HG02970 (cell line): ENCODE results near the gene NDRG2.

Source experiments
- ATAC-seq: cut with Tn5 transposase; IDR thresholded peaks from one replicate; pipeline ENCODE4 v1.9.1; 2021; ENCODE audit warnings: mild to moderate bottlenecking, moderate library complexity, moderate number of reproducible peaks; ENCODE audit not compliant: unreplicated experiment, low FRiP score

The NDRG2 gene

DNA sequence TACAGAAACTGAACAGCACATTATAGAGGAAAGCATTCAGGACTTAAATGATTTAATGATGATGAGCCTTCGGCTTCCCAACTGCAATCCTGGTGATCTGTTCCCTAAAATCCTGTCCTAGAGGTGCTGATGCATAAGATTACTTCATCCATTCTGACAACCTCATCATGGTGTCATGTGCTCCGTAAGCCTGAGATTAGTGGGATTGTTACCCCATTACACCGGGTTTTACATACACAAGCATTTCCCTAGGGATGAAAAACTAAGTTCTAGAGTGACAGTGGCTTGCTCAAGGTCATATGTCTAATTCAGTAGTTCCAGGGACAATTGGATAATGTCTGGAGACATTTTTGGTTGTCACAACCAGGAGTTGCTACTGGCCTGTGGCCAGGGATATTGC is 12.3 kb upstream of the NDRG2 start:
- no peak for ATAC-seq

DNA sequence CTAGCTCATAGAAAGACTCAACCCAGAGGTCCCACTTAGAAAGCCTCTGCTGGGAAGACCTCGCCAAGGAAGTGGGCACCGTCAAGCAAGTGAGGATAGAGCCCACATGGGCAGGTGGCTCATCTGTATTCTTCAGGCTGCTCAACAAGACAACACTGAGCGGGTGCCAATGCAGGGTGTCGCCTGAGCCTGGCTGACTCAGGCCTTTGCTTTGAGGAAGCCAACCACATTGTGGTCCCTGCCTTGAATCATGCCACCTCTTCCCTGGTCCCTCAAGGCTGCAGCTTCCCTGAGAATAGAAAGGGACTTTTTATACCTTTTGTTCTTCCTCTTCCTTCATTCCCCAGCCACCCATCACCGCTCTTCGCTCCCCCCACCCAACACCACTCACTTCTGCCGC is 11.9 kb upstream of the NDRG2 start:
- no peak for ATAC-seq

DNA sequence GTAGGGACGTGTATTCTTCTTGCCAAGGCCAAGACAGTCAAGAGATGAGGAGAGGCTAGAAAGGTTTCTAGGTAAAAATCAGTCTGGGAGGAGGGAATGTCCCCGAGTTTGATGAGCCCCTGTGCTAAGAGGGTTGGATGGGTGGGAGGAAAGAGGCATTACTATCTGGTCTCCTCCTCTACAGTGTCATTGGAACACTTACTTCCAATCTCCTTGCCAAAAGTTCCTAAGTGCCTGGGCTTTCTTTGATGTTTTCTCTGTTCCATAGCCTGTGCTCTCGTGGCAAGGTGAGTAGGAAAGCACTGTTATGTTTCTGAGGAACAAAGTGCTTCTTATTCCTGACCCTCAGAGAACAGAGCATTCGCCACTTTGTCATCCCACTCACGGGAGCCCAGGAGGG is 9.8 kb upstream of the NDRG2 start, which contains the start of gene RNASE13:
TSS of gene RNASE13 (minus strand) at position 101 of the 400 bp plus-strand sequence. CDS start 519 bp downstream, outside the sequence.
- no peak for ATAC-seq

DNA sequence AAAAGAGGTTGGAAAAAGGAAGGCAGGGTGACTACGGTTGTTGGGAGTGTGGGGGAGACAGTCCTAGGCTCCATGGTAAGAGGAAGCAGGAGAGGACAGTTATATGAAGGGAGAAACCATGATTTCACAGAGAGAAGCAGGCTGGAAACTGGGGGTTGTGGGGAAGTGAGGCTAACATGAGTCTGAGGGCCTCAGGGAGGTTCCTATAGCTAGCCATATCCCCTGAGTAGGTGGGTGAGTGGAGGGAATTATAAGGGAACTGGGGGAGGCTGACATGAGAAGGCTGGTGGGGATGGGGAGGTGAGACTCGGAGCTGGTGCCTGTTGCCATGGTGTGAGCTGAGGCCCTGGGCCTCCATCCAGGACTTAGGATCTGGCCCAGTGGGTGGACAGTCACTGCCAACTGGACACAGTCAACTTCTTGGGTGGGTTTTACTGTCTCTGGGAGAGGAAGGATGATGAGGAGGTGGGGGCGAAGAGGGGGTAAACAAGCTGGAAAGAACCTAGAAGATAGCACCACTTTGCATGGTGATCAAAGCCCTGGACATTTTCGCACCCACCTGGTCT is 8.4 kb upstream of the NDRG2 start:
- ATAC-seq: no peak

DNA sequence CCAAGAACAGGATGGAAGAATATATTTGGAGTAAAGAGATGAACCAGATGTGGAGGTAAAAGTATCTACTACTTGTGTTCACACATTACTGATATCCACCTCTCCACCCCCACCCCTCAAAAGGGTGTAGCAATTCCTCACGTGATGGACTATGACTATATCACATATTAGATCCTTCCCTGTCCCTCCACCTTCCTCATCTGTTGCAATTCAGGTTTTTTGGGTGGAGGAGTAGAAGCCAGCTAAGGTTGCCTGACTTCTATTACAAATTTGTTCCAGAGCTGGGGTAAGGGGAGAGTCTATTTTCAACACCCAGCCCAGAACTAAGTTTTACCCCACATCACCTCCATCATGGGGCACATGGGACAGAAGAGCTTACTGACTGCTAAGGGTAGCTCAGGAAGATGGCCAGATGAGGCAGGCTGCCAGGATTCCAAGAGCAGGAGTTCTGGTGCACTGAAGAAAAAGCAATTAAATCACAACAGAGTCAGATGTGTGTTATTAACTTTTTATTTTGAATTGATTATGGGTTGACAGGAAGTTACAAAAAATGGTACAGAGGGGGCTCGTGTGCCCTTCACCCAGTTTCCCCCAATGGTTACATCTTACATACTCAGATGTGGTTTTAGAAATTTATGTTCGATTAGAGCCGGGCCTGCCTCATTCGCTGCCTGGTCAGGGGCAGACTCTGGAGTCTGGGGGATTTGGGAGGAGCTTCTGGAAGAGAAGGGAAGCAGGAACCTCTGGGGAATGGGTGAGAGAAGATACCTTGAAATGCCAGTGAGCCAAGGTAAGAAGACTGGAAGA is 7.7 kb upstream of the NDRG2 start:
- ATAC-seq: no peak

DNA sequence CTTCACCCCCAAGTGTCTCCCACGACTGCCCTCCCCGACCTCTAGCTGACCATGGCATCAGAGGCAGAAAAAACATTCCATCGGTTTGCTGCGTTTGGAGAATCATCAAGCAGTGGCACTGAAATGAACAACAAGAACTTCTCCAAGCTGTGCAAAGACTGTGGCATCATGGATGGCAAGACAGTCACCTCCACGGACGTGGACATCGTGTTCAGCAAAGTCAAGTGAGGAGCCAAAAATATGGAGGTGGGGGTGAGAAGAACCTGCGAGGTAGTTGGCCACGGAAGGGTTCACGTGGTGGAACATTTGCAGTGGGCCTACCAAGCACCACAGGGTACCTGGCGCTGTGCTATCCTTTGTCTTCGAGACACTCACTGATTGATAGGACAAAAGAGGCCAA is 5.7 kb upstream of the NDRG2 start:
- no peak for ATAC-seq

DNA sequence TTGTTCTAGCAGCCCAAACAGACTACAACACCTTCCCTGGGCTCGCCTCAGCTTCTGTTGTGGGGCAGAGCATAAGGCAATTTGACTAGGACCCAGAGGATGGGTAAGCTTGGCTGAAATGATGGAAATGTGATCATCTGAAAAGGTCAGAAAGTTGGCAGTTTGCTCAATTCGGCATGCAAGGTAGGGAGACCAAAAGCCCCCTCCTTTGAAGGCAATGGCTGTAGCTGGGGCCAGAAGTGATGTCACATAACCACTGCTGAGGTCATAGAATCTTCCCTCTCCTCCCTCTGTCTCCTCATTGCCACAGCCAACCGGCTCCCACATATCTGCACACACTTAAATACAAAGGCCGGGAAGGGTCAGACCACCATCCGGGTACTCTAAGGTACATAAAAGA is 5.1 kb upstream of the NDRG2 start, which contains the start of gene TPPP2:
TSS of gene TPPP2 (plus strand) at position 301 of the 400 bp plus-strand sequence. CDS start 365 bp downstream, outside the sequence.
- ATAC-seq: no peak

DNA sequence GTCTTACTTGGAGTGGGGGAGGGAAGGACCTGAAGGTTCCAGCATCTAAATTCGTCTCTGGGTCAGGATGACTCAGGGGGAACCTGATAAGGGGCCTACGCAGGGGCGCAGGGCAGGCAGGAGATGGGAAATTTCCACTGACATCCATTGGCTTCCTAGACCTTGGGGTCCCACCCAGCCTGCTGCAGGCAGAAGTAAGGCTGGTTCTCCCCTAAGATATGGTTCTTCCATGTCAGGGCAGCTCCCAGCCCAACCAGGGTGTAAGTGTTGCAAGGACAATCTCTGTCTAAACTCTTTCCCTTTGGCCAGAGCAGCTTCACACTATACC is 2.1 kb upstream of the NDRG2 start:
- ATAC-seq: no peak

DNA sequence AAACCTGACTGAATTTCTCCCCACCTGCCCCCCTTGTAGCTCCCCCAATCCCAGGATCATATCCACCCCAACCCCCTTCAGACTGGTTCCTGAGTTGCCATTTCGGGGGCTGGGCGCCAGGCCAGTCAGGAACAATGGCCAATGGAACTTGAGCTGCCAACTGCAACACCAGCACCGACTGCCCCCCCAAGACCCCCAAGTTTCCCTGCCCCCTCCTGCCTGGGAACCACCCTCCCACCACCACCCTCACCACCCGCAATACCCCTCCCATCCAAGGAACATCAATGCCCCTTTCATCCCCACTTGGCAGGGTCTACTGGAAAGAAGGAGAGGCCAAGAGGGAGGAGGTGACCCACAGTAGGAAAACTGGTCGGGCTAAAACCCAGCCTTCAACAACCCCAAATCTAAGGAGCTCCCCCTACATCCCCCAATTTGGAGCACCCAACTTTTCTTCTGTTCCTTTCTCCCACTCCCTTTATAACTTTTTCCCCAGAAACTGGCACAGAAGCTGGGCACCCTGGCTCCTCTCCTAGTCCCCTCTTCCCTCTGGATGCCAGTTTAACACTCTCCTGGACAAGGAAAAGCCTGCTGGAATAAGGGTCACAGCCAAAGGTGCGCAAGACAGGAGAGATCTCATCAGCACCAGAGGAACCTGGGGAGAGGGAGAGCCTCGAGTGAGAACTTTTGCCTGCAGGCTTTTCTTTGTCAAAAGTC is 1.6 kb upstream of the NDRG2 start:
- ATAC-seq: no peak

DNA sequence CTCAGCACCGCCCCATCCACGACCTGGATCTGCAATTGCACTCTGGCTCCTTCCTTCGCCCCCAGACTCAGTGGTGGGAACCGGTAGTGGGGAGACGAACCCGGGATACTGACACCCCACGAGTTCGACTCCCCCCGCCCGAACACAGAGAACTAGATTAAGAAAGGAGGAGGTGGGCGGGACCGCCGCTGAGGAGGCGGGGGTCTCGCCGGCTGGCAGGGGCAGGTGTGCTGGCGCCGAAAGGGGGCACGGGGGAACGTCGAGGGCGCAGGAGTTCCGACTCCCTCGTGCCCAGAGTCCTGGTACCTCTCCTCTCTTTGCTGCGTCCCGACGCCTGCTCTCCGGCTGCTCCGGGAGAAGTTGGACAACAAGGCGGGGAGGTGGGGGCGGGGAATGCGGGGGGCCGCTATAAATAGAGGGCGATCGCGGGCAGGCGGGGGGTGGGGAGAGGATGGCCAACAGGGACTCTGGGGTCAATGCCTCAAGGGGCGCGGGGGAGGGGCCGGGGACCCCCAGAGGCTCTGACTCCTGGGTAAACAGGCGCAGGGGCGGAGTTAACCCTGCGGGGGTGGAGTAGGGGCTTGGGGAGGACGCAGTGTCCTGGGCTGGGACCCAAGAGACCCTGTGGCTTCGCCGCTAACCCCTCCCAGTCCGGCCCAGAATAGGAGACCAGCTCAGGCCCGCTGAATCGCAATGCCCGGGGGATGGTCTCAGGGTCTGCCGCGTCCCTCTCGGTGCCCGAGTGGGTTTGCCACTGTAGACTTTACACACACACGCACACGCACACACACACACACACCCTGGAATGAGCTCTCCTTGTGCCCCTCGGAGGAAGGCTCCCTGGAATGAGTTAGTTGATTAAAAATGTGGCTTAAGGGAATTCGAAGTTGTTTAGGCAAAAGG is 761 bp upstream of the NDRG2 start:
- ATAC-seq: no peak

DNA sequence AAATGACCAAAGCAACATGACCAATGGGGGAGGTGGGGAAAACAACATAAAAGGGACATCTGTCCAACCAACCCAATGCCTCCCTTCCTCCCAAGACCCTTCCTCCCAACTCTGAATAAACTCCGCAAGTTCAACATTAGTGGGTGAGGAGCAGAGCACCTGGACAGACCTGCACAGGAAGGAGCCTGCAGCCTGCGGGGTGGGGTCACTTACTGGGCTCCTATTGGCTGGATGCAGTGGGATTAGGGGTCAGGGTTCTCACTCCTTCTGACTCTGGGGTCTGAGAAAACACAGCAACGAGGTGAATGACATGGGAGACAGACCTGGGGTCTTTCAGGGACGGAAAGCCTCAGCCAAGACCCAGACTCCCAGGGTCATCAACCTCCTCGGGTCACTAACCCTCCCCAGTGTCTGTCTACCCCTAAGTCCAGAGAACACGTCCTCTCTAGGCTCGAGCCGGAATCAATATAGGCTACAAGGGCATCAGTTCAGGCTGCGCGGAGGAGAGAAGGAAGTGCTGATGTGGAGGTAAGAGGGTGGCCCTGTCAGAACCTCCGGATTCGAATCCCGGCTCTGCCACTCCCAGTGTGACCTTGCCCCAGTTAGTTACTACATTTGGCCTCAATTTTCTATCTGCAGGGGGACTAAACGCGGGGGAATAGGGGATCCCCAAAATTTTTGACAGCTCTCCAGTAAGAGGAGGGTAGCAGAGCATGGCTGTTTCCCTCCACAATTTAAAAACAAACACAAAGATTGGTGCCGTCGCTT is 860 bp downstream of the NDRG2 start:
- ATAC-seq: no peak

DNA sequence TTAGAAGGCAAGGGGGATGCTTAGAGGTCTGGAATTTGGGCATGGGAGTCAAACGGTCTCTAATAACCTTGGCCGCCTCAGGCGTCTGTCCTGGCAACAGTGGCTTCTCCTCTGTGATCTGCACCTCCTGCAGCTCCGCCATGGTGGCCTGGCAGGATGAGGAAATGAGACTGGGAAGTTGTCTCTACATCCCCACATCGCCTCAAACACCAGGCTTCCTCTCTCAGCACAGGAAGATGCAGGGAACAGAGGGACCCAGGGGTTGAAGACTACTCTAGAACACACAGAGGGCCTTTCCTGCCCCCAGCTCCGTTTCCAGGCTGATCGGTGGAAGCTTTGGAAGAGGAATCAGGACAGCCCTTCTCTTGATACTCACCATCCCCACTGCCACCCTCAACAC is 1.7 kb downstream of the NDRG2 start:
- no peak for ATAC-seq

DNA sequence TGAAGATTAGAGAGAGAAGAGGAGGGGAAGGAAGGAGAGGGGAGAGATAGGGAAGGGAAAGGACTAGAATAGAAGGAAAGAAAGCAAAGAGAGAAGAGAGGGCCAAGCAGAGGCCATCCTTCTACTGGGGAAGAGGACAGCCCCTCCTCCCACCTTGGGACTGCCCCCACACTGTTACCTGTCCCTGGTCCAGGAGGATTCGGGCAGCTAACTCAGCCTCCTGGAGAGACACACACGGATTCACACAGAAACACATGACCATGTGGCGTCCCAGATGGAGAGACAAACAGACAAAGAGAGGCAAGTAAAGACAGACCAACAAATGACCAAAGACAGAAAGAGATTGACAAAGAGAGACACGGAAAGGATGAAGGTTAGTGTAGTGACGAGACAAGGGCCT is 2.2 kb downstream of the NDRG2 start:
- ATAC-seq: no peak

DNA sequence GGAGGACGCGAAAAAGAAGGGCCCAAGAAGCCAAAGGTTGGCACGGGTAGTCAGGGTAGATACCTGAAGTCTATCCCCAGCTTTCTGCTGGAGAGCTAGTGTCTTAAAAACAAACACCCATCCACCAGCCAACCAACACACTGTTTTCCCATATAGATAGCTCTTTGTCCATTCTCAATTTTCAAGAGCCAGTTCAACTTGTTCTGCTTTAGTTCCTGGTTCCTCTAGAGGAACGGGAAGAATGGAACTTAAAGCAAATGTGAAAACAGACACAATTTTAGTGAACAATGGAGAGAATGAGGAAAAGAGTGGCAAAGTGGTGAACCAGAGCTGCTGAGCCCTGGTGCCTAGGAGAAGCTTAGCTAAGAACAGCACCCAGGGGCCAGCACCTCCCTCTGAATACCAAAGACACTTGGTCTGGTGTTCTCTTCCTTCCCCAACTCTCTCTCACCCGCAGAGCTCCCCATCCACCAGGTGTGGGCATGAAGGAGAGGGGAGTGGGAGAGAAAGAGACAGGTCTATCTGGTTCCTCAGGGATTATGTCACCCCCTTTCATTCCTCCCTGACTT is 3.8 kb downstream of the NDRG2 start:
- ATAC-seq: no peak

DNA sequence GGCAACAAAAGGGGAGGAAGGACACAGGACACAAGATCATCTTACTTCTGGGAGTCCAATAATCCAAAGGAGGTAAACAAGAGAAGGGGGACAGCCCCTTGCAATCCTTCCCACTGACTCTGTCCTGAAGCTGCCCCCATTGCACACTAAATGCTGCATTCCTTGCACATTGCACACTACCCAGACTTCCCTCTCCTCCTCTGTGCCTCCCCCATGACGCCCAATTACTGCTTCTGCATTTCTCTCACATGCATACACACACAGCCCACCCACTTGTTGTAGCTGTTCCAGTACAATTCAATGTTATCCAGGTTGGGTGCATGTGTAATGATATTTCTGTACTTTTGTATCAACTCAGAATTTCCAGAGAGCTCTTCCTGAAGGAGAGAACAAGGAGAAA is 5.5 kb downstream of the NDRG2 start:
- ATAC-seq: no peak

DNA sequence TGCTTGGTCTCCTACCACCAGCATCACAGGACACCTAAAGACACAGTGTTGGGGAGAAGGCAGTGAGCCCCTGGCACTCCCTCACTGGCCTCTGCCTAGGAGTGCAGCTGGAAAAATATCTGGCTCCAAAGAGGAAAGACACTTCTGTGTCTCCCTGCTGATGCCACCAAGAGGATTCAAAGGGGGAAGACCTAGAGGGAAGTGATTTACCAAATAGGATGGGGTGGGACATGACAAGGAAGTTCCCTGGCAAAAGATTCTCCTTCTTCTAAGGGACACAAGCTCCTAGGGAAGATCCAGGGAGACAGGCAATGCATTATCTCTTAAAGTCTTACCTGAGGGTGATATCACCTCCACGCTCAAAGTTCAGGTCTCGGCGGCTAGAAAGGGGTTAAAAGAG is 6.1 kb downstream of the NDRG2 start:
- ATAC-seq: no peak

DNA sequence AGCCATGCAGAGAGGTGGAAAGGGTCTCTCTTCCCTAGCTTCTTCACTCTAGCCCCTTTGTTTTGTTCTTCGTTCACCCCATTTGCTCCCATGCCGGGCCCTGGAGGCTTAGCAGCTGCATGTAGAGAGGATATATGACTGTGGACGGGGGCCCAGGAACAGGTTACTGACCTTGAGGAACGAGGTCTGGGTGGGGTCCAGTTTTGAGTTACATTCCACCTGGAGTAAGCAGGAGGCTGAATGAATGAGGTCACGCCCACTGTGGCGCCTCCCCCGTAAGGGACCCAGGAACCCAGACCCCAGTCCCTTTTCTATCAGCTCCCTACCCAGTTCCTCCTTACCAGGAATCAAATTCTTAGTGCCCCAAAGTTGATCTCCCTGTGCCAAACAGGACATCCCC is 6.6 kb downstream of the NDRG2 start:
- ATAC-seq: no peak

DNA sequence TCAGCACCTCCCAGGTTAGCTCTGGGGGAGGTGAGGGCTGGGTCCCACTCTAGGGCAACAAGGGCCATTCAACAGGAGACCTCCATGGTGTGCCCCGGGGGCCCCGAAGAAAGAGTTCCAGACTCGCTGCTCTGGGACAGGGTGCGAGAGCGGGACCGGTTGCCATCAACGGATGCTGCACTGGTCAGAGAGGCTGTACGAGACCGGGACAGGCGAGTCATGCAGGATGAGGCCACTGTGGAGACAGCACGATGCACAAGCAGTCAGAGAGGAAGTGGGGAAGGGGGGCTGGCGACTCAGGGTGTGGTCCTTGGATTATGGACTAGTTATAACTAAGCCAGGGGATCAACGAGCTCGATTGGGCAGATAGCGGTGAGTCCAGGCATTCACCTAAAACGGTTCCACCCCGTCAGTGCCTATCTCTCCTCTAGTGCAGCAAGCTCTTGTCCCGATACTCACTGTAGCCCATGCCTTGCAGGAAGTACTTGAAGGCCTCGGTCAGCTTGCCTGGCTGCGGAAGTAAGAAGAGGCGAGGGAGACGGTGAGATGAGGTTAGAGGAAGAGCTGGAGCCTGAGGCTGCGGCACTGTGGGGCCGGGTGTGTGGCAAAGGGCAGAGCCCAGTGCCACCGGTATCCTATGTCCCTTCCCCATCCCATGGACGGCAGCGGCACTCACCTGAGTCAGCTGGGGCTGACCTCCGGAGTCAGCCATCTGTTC is 7.2 kb downstream of the NDRG2 start:
- ATAC-seq: no peak
